ENCODE results near the gene MAP3K3.

MAP3K3 gene

GRCh38 chr17:63641692-63642448 is 19.7 kb downstream of the MAP3K3 start:
- DNase-seq (ENCODE audit: low spot score), result no peak

DNA sequence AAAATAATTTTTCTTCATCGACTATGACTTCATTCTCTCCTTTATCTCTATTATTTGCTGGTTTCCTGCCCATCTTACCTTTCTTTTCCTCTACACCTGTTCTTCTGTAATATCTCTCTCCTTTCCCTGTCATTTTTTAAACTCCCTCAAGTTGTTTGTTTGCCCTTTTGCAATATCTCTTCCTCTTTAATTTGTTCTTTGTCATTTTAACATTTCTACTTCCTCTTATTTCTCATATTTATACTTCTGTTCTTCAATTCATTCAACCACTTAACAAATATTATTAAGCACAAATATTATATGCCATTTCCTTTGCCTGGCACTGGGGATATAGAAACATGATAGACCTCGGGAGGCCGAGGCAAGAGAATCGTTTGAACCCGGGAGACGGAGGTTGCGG is 22.6 kb downstream of the MAP3K3 start:
- TF ChIP-seq, protein P1, sequence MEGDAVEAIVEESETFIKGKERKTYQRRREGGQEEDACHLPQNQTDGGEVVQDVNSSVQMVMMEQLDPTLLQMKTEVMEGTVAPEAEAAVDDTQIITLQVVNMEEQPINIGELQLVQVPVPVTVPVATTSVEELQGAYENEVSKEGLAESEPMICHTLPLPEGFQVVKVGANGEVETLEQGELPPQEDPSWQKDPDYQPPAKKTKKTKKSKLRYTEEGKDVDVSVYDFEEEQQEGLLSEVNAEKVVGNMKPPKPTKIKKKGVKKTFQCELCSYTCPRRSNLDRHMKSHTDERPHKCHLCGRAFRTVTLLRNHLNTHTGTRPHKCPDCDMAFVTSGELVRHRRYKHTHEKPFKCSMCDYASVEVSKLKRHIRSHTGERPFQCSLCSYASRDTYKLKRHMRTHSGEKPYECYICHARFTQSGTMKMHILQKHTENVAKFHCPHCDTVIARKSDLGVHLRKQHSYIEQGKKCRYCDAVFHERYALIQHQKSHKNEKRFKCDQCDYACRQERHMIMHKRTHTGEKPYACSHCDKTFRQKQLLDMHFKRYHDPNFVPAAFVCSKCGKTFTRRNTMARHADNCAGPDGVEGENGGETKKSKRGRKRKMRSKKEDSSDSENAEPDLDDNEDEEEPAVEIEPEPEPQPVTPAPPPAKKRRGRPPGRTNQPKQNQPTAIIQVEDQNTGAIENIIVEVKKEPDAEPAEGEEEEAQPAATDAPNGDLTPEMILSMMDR (IDR thresholded peaks at IDR 0.05; ENCODE audit: extremely low read depth, missing control alignments), result no peak
- DNase-seq (ENCODE audit: low spot score), result no peak

More at GRCh38 chr17:63641692-63642448, 19.7 kb downstream of the MAP3K3 start:
- TF ChIP-seq, protein P1 (IDR thresholded peaks at IDR 0.05; ENCODE audit: extremely low read depth, missing control alignments), result no peak

- DNase-seq (ENCODE audit: low spot score), result no peak
- TF ChIP-seq, protein P1 (IDR thresholded peaks at IDR 0.05; ENCODE audit: extremely low read depth, missing control alignments), result no peak
Observed at GRCh38 chr17:63645775-63646487, 23.7 kb downstream of the MAP3K3 start.

DNA sequence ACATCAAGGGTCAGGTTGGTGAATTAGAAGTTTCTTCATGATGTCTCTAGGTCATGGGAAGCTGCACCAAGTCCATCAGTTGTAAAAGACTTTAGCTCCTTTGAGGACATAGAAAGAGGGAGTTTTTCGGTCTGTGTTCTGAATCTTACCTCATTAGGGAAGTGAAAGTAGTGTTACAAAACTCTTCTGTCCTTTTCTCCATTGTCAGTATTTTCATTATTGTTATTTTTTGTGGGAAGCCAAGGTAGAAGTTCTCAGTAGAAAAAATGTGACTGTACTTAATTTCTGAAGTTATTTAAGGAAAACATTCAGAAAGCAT is 24.2 kb downstream of the MAP3K3 start:
- TF ChIP-seq, protein P1 (IDR thresholded peaks at IDR 0.05; ENCODE audit: extremely low read depth, missing control alignments), result no peak
- DNase-seq (ENCODE audit: low spot score), result peak; percentile 70

DNA sequence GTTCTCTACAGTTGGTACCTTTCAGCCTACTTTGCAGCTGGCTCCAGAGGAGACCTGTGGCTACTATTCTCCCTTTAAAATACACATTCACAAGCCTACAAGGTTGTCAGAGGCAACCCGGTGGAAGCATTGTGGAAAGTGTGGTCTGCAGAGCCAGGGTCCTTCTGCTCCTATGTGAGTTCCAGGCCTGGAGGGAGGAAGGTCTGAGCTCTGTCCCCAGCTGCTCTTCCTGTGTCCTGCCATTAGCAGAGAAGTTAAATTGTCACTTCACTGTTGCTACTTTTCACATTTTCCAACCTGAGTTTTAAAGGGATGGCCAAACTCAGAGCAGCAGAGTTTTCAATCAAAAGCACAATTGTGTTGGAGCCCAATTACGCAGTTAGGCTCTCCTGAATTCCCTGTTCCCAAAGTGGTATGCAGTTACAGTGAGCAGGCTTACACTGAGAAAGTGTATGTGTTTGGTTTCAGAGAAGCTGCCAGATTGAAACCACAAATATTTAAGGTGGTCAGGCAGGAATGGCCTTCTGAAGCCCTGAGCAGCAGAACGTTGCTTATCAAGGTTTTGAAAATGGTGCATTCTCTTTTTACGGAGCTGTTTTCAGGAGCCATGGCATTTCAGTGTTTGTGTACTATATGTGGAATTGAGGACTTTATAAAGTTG is 25.0 kb downstream of the MAP3K3 start:
- TF ChIP-seq, protein P1 (IDR thresholded peaks at IDR 0.05; ENCODE audit: extremely low read depth, missing control alignments), result no peak
- no peak for DNase-seq (ENCODE audit: low spot score)

DNA sequence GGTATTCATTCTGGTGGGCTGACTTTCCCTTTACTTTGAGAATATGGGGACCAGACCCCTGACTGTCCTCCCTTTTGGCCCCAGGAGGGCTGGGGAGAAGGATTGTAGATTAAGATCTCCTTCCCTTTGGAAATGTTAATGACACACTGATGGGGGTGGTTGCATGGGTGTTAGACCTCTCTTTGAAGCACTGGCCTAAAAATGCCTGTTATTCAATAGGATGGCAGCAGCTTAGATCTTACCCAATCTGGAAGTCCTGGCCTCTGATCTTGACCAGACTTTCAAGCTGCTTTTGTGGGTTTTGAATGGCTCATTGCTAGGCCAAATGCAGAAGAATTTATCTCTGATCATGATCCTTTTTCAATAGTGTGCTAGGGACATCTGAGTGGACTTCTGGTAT is 25.7 kb downstream of the MAP3K3 start:
- no peak for DNase-seq (ENCODE audit: low spot score)
- TF ChIP-seq, protein P1 (IDR thresholded peaks at IDR 0.05; ENCODE audit: extremely low read depth, missing control alignments), result no peak

DNA sequence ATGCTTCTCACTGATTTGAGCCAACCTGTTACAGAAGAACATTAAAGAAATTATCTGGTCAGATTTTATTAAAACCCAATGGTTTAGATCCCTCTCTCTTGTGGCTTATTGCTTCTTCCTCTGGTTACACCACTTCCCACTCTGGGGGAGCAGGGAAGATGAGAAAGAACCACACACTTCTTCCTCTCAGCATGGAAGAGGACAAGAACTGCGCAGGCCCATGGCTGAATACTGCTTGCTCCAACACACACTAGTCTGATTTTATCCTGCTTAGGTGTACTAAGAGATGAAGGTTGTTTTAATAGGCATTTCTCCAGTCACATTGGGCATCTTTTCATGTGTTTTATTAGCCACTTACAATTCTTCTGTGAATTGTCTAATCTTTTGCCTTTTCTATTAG is 27.6 kb downstream of the MAP3K3 start:
- DNase-seq (ENCODE audit: low spot score), result no peak
- TF ChIP-seq, protein P1 (IDR thresholded peaks at IDR 0.05; ENCODE audit: extremely low read depth, missing control alignments), result no peak

Data from GM20000 (cell line).